GM12891 (cell line): ENCODE results near the gene RERE.

ENCODE experiments used
- POLR2A ChIP-seq: IDR thresholded peaks from 2 replicates; pipeline ENCODE4 v1.6.1; 2011; ENCODE audit warnings: low read depth, low read length, control low read depth
- POLR2AphosphoS5 ChIP-seq: IDR thresholded peaks from 2 replicates; pipeline ENCODE4 v1.6.1; 2011; ENCODE audit warnings: low read depth, low read length, control low read depth

DNA sequence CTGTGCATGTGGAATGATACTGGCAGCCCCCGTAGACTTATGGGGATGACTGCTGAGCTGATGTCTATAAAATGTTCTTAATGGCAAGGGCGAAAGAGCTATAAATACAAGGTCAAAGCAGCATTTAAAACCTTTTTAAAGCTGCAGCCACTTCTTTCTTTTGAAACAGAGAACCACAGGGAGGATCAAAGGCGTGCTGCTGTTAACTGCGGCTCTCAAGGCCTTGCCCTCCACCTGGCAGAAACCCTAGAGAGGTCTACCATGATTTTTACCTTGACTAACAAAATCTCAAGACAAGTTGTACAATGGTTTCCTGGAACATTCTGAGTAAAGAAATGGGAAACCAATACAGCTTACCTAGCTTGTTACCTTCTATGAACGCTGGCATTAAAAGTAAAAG, 409.8 kb downstream of the RERE start:
- no peak for TF ChIP-seq POLR2A
- no peak for TF ChIP-seq POLR2AphosphoS5
